Left renal cortex interstitium (tissue), 4 donors: ENCODE measurements around the gene TRAK1. TPM values are rescaled to one million over a fixed set of nuclear protein-coding genes. Genes with fewer than 3 reads are reported as not detected.

Source experiments
- DNase-seq, 4 donors: peaks; one replicate each; pipeline ENCODE4 v3.0.0-alpha.2; 2013; ENCODE audit warnings: low read depth in 4 of 4, low spot score in 2 of 4, missing footprints in 1 of 4
- polyA plus RNA-seq, 4 donors: library from polyadenylated mRNA; unstranded; fragments of 120-200 nt; gene quantifications; one replicate each; pipeline ENCODE4 v1.2.1, GENCODE V29; 2013; ENCODE audit not compliant: insufficient read length in 4 of 4

TRAK1 gene
- polyA plus RNA-seq, 4 donors: 43.2 to 52.5 (median 45.7) TPM

DNA sequence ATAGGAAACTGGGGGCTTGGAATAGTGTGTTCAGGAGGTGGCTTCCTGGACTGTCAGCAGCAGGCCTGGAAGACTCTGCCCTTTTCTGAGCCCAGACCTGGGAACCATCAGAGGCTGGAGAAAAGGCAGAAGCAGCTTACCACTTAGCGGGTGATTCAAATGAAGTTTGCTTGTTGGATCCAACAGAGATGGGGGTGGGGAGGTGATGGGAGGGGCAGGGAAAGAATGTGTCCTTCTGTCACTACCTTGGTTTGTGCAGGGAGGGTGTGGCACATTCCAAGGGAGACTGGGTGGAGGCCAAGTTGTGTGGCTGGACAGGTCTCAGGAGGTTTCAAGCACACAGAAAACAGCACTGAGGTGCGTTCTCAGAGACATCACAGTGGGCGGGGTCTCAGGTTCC lies 58.8 kb downstream of the TRAK1 start:
- no peak for DNase-seq

DNA sequence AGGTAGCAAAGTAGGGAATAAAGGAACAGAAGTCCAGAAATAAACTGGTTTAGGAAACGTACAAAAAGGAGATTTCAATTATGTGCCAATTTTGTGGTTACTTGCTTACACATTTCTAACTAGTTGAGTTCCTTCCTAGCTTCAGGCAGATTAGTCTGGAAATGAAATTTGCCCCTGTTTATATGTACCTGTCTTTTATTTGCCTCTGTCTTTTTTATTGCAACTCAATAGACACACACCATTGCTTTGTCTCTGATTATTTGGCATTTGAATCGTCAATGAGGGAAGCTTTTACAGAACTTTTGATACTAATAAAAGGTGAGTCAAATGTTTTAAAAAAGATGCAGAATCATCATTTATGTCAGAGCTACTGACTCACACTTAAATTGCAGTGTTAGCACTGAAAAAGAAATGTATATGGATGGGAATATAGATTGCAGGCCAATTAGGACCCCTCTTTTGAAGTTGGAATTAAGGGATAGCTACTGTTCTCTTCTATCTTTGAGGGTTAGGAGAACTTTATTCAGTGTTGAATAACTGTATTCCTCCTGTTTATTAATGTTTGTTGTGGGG lies 60.5 kb downstream of the TRAK1 start:
- DNase-seq: no peak

DNA sequence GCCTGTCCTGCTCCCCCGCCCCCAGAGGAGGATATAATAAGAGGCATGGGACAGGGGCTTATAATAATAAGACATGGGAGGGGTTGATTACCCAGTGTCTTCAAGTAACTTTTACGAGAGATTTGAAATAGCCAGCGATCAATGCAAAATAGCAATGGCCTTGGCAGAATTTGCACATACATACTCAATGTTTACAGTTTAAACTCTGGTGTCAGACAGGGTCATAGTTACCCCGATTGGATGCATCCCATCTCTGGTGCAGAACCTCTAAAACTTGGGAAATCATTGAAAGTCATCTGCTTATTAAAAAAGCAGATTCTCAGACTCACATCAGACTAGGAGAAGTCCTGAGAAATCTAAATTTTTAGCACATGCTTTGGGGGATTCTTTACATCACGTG lies 61.0 kb downstream of the TRAK1 start:
- DNase-seq: no peak

DNA sequence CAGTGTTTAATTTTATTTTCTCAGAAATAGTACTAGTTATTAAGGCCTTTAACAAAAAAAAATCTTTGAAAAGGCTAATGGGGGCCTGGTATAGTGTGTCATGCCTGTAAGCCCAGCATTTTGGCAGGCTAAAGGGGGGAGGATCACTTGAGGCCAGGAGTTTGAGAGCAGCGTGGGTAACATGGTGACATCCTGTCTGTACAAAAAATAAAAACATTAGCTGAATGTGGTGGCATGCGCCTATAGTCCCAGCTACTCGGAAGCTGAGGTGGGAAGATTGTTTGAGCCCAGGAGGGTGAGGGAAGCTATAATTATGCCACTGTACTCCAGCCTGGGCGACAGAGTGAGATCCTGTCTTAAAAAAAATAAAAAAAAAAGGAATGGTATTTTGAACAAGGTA lies 61.9 kb downstream of the TRAK1 start:
- no peak for DNase-seq

DNA sequence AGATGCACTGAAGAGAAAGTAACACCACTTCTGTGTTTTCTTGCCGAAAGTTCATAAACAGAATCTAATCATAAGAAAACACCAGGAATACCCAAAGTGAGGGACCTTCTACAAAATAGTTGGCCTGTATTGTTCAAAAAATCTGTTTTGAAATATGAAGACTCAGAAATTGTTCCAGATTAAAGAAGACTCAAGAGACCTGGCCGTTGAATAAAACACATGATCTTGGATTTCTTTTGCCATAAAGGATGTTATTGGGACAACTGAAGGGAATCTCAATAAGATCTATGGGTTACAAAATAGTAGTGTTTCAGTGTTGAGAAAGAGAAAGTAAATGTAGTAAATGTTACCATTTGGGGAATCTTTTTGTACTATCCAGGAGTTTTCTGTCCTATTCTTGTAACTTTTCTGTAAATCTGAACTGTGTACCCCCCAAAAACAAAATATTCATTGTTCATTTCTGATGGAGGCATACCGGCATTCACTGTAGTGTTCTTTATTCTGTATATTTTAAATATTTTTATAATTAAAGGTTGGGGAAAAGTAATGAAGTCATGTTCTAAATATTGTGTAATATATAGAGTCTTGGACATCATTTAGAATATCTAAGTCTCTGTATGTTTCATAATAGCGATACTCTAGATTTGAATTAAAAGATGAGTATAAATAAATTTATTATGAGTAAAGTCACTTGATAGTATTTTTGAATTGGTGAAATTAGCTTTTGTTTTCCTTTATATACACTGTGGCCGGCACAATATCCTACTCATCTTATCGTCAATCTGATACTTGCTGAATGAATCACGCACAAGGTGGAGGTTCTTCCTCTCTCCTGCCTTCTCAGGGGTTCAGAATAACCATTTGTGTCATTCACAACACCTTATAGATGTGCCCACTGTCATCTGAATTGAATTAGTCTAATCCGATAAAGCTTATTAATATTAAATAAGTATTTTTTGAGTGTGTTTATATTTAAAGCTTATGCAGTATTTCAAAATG lies 66.7 kb downstream of the TRAK1 start:
- DNase-seq: no peak

DNA sequence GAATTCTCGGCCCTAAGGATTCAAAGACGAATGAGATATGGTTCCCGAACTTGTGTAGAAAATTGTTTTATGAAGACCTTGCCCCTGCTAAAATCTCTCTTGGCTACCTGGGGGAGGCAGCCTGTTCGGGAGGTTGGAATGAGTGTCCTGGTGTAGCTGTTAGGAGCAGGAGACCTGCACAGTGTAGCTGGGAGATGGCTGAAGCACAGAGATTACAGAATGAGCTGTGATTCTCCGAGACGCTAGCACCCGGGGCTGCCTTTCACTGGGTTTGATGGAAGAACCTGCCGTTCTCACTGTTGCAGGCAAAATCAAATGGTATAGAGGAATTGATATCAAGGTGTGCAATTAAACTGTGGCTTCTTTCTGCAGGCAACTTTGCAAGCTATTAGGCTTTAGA lies 68.0 kb downstream of the TRAK1 start:
- no peak for DNase-seq

DNA sequence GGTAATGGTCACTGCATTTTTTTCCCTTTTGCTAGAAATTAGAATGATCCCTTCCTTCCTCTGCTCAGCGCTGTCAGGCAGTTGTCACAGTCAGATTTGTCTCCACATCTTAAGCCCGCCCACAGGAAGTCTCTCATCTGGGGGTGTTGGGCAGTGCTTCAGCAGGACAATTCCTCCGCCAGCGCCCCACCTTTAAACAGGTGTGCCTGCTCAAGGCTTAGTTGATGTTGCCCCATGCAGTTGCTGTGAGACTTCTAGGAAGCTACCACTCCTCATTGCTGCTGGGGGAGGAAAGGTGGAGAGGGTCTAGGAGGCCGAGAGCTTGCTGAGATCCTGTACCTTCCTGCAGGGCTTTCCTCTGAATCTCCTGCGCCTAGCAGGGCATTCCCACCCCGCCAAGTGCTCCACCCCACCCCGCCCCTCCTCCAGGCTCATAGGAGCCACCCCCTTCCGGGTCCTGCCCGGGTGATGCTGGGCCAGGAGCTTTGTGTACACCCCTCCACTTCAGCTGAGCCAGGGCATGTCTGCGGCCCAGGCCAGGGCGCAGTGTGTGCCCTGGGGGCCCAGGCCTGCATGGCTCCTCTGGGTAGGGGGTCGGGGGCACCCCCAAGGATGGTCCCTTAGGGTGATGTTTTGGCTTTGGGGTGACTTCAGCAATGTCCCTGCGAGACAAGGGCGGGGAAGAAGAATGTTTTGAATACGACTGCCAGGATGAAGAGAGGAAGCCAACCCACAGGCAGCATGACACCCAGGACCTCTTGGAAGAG lies 68.7 kb downstream of the TRAK1 start:
- peak in 2 of 4 donors; percentile 34 to 50 for DNase-seq

DNA sequence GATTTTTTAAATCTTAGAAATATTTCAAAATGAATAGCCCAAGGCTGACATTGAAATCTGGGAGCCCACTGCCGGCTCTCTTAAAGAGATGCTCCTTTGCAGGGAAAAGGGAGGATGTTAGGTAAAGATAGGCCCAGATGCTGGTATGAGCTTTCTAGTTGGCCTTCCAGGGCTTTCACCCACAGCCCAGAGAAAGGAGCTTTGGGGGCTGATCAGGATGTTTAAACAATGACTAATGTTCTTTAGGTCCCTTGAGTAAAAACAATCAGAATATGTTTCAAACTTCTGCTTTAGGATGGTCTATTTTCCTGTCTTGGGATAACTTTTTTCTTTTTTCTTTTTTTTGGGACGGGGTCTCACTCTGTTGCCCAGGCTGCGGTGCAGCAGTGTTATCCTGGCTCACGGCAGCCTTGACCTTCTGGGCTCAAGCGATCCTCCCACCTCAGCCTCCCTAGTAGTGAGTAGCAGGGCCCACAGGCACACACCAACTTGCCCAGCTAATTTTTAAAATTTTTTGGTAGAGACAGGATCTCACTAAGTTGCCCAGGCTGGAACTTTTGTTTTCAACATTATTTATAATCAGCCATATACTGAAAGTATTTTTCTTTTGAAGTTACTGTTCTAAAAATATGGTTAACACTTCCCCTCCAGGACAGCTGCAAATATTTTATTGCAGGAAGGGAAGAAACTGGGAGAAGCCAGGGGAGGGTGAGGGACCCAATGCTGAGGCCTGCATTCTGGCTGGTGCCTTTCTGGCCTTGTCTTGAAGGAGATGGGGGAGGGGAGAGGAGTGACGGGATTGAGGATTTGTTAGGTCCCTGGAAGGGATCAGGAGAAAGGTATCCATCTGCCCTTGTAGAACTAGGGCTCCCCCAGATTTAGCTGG lies 70.1 kb downstream of the TRAK1 start:
- DNase-seq: no peak

DNA sequence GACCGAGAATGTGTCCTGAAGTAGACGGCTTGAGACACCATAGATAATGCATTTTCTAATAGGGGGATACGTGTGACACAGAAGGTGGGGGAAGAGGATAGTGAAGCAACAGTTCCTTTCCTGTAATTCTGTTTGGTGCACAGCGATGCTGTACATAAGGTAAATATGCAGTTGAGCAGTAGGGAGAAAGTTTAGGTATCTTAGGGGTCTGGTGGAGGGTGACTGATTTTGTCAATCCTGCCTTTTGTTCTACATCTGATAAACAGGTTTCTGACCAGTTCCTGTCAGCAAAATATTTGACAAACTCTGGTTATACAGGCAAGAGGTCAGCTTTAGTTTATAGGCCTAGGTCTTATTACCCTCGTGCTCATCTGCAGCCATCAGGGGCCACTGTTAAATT lies 71.3 kb downstream of the TRAK1 start:
- DNase-seq: no peak

DNA sequence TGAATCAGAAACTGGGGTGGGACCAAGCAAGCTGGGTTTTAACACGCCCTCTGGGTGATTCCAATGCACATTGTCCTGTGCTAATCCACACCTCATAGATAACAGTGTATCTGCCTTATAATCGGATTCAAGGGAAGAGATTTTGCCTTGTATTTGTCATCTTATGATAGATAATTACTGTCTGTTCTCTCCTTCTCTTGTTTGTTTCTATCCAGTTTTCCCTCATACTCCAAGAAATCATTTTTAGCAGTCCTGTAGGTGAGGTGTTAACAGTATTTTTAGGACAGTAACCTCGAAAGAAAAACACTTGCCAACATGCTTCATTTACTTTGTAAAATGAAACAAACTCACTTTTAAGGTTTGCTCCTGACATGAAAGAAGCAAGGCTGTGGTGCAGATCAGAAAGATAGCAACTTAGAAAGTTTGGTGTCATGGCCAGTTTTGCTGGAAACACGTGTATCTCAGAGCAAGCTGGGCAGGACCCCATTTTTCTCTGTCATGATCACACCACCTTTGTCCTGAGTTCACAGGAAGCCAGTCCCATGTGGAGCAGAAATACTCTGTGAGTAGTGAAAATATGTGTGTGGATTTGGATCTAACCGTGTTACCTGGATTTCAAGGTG lies 72.6 kb downstream of the TRAK1 start:
- no peak for DNase-seq

DNA sequence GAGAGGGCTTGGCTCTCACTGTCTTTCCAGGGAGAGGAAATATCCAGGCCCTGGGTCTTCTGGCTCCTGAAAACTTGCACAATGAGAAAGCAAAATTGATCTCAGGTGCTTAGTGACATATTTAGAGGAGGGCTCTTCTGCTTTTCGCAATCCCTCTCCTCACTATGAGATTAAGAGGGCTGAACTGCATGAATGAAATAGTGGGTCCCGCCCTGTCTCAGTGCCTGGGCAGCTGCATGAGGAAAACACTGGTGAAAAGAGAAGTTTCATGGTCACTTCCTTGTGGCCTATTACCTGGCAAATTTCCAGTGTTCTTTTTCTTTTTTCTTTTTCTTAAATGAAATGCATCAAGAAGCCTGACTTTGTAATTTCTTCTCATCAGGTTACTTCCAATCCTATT lies 73.5 kb downstream of the TRAK1 start:
- DNase-seq: no peak

DNA sequence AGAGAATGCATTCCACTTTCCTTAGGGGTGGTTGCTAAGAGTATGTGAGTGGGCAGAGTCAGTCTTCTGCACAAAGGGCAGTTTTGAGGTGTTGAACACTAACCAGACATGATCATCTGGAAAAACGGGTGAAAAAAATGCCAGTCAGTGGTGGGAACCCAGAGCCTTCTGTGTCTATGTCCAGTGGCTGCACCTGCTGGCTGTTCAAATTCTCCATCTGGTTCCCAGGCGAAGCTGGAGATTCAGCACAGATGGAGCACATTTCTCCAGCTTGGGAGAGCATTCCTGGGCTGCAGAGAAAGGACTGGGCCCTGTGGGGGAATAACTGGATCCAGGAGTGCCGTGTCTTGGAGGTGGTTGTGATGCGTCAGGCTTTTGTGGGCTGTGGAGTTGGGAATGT lies 74.1 kb downstream of the TRAK1 start:
- DNase-seq: no peak

DNA sequence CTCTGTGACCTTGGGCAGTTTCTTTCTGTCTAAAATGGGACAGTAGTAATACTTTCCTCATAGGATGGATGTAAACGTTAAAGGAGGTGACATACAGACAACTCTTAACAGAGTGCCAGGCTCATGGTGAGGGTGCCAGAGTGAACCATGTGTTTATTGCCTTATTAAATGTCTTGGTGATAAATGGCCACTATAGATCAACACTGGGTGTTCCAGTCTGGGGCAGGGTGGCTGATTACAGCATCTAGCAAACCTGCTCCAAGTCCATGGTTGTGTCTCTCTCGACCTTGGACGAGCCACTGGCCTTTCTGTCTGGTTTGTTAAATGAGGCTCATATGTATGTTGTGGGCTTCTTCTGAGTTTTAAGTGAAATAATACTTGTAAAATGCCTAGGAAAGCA lies 75.1 kb downstream of the TRAK1 start:
- DNase-seq: no peak

DNA sequence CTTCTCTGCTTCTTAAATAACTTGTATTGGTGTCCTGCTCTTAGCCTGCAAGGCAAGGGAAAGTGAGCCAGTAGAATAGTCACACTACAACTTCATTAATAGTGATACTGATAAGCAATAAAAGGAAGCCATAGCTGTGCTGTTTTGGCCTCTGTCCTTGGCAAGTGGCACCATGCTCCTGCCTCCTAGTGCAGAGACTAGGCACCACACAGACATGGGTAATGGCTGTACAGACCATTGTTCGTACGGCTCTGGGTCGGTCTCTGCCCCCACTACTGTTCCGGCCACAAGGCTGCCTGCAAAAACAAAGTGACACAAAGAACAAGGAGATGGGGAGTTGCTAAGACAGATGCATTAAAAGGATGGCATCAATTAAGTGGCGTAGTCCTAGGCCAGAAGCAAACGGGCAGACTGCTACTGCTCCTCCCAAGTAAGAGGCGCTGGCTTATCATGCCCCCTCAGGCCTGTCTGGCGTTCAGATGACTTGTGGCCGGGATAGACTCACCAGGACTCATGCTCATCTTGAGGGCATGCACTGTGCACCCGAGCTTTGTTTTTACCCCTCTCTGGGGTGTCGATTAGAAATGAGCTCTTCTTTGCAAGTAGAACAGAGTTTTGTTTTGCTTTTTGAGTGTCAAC lies 75.6 kb downstream of the TRAK1 start:
- DNase-seq: no peak

DNA sequence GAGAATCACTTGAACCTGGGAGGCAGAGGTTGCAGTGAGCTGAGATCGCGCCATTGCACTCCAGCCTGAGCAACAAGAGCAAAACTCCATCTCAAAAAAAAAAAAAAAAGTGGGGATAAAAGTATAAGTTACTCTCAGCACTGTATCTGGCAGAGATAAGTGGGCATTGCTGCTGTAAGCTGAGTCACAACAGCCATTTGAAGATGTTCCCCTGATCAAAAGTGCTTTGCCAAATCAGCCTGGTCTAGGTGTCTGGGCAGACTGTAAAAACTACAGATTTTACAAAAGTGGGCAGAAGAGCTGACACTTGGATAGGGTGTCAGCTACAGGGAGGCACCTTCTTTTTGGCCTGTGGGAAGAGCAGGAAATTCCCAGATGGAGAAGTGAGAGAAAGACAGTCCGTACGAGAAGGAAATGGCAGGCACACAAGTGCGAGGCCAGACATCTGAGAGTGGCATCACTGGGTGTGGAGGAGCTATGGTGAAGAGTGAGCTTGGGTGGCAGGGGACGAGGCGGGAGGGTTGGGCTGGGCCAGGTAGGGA lies 78.5 kb downstream of the TRAK1 start:
- no peak for DNase-seq

DNA sequence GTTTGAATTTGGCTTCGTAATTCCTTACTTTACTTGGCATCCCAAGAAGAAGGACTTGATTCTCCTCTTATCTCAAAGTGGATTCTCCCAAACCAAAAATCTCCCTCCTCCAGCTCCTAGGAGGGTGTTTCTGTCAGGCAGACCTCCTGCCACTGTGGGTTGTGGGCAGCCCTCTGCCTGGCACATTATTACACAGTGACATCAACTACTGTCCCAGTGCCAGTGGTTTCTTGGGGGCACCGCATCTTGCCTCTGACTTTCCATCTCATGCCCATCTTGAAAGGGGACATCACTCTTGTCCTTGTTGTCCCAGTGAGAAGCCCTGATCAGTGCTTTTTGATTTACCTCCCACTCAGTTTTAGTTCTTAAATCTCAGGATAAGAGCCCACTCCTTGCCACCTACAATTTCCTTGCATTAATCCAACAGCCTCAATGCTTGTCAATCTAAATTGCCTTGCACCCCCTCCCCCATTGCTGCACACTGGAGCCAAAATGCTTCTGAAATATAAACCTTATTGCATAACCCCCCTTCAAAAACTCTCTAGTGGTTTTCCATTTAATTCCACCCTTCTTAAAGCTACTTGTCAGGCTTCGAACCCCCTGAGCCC lies 81.0 kb downstream of the TRAK1 start:
- no peak for DNase-seq

DNA sequence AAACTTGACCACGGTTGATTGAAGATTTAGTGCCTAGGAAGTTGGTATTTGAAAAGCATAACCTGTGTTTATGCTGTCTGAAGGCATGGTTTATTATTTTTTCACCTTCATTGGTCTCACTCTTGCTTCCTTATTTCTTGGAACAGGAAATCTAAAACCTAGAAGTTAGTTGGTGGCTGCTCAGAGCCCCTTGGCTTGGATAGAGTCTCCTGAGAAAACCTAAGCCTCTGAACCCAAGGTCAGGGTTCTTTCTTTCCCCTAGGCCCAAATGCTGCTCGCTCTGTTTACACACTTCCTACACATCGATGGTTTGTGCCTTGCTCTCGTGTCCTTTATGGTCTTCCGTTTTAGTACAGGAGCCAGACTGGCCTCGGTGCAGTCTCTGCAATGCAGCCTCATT lies 82.2 kb downstream of the TRAK1 start:
- no peak for DNase-seq

DNA sequence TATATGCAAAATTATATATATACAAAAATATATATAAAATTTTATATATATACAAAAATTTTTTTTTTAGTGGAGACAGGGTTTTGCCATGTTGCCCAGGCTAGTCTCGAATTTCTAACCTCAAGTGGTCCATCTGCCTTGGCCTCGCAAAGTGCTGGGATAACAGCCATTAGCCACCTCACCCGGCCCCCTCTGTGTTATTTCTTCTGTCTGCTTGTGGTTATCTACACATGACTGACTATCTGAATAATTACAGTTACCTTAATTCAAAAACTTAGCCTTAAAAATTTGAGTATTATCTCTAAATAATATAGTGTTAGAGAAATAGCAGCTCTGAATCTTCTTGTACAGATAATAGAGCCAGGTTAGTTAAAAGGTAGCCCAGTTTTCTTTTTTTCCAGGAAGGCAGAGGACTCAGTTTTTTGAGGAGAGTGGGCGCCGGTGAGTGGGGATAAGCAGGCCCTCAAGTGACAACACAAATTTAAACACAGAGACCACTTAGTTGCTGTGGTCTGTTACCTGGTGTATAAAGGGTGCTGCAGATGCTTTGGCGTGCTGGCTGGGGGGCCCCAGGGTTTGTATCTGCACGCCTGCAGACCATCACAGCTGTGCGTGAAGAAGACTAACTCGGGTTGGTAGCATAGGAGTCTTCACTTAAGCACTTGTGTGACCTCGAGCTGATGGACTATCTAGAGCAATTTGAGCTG lies 83.7 kb downstream of the TRAK1 start:
- no peak for DNase-seq
